Suprapubic skin (tissue), 4 donors: ENCODE data around the gene ARRB1. TPM values are rescaled to one million over a fixed set of nuclear protein-coding genes. Genes with fewer than 3 reads are reported as not detected.

Experiments
- DNase-seq, 2 donors: peaks; one replicate each; pipeline ENCODE4 v3.0.0-alpha.2; 2019; ENCODE audit warnings: low spot score in 2 of 2
- H3K27ac ChIP-seq: fragments of 200-600 bp; sonication (generic); one replicate; pipeline ENCODE4 v1.5.1; 2019
- H3K27me3 ChIP-seq: fragments of 200-600 bp; sonication (generic); one replicate; pipeline ENCODE4 v1.5.1; 2019
- H3K36me3 ChIP-seq: fragments of 200-600 bp; sonication (generic); one replicate; pipeline ENCODE4 v1.5.1; 2019
- H3K4me1 ChIP-seq: fragments of 200-600 bp; sonication (generic); one replicate; pipeline ENCODE4 v1.5.1; 2019
- H3K4me3 ChIP-seq: fragments of 200-600 bp; sonication (generic); one replicate; pipeline ENCODE4 v1.5.1; 2019; ENCODE audit warnings: mild to moderate bottlenecking
- H3K9me3 ChIP-seq: fragments of 200-600 bp; sonication (generic); one replicate; pipeline ENCODE4 v1.5.1; 2019
- EP300 ChIP-seq: sonication (generic); formaldehyde crosslinking; IDR thresholded peaks from one replicate; pipeline ENCODE4 v1.6.1; 2017; ENCODE audit warnings: antibody characterized with exemption
- POLR2A ChIP-seq, 2 donors: fragments of 450-650 bp; IDR thresholded peaks; one replicate each; pipeline ENCODE4 v1.6.1; 2017; ENCODE audit warnings: antibody characterized with exemption in 2 of 2, mild to moderate bottlenecking in 2 of 2, moderate library complexity in 2 of 2
- POLR2AphosphoS5 ChIP-seq, 3 donors: sonication (generic); formaldehyde crosslinking; IDR thresholded peaks; one replicate each; pipeline ENCODE4 v1.6.1; 2017; ENCODE audit warnings: antibody characterized with exemption in 3 of 3
- WGBS: methylation state at CpG from one replicate; pipeline ENCODE4 v1.1.5; 2018; 5-methylcytosine and 5-hydroxymethylcytosine counted together
- total RNA-seq, 4 donors: library from RNA; depleted of rRNA; stranded (reverse); fragments of >200 nt; gene quantifications; one replicate each; pipeline ENCODE4 v1.1.0, GENCODE V29; 2016
- TF ChIP-seq, protein P1 (sequence below), 2 donors: fragments of 200-600 bp in 1 of 2; fragments of 450-650 bp in 1 of 2; sonication (generic) in 1 of 2; IDR thresholded peaks; one replicate each; pipeline ENCODE4 v1.5.1; 2016 to 2019; ENCODE audit warnings: antibody characterized with exemption in 2 of 2, mild to moderate bottlenecking in 1 of 2, moderate library complexity in 1 of 2

The ARRB1 gene
- total RNA-seq, 4 donors from 2014 or later: 24.8 to 57.2 (median 38.4) TPM

DNA sequence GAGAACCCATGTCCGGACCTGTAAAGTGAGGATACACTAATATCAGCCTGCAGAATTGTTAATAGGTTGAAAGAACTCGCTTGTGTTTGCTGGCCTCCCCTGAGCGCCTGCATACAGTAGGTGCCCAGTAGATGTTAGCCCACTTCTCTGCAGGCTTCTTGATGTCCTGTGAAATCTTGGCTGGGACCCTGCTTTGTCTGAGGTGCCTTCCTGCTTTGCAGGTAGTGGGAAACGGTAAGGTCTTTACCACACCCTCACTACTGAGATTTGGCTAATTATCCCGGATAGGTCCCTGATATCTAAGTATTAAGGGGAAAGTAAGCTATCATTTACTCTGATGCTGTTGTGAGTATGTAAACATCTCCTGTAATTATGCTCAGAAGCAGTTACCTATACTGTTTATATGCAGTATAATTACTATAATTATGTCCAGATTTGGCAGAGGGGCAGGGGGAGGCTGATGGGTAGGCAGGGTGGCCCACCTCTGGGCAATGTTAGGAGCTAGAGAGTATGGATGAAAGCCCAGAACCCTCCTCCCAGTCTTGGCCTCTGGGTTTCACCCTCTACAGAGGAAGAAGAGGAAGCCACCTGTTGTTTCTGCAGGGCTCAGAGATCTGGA is 1.2 kb upstream of the ARRB1 start:
- peak overlapping the region; percentile 90 for H3K27ac ChIP-seq
- H3K27me3 ChIP-seq: no peaks in the 10 kb centered on the region
- no peak for TF ChIP-seq EP300
- TF ChIP-seq POLR2AphosphoS5 (IDR thresholded peaks at IDR 0.05): no peak
- TF ChIP-seq, protein P1, sequence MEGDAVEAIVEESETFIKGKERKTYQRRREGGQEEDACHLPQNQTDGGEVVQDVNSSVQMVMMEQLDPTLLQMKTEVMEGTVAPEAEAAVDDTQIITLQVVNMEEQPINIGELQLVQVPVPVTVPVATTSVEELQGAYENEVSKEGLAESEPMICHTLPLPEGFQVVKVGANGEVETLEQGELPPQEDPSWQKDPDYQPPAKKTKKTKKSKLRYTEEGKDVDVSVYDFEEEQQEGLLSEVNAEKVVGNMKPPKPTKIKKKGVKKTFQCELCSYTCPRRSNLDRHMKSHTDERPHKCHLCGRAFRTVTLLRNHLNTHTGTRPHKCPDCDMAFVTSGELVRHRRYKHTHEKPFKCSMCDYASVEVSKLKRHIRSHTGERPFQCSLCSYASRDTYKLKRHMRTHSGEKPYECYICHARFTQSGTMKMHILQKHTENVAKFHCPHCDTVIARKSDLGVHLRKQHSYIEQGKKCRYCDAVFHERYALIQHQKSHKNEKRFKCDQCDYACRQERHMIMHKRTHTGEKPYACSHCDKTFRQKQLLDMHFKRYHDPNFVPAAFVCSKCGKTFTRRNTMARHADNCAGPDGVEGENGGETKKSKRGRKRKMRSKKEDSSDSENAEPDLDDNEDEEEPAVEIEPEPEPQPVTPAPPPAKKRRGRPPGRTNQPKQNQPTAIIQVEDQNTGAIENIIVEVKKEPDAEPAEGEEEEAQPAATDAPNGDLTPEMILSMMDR (IDR thresholded peaks at IDR 0.05): no peak
- TF ChIP-seq POLR2A (IDR thresholded peaks at IDR 0.05): no peak
- no peaks in the 10 kb centered on the region for H3K9me3 ChIP-seq
- peaks cover 48% of the 10 kb centered on the region for H3K4me1 ChIP-seq
- H3K36me3 ChIP-seq: no peaks in the 10 kb centered on the region
- H3K4me3 ChIP-seq: peak overlapping the region; percentile 60
- DNase-seq: no peak
- 38% methylated on average over 5 of the region's 5 CpGs for WGBS

DNA sequence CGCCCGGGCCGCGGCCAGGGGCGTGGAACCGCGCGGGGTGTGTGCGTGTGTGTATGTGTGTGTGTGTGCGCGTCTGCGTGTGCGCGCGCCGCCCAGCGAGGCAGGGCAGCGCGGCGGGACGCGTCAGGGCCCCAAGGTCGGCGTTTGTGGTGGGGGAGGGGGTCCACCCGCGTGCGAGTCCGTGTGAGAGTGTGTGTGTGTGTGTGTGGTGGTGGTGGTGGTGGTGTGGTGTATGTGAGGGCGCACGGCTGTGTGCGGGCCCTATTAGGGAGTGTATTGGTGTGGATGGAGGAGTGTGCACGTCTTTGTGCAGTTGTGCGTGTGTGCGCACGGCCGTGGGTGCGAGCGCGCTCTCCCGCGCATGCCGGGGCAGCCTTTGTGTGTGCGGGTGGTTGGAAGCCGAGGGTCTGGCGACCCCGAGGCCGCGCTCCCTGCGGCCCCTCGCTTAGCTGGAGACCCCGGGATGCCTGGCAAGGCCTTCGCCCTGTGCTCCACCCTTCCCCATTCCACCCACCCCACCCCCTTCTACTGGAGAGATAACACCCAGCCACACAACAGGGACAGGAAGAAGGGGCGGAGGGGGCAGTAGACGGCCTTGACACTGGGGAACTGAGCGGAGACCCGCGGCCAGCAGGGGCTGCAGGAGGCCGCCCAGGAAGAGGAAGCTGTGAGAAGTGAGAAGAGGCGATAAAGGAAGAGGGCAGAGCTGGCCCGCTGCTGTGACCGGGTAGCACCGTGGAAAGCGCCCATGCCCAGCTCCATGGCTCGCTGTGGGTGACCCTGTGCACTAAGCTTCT is 528 bp upstream of the ARRB1 start:
- H3K27me3 ChIP-seq: no peaks in the 10 kb centered on the region
- peak overlapping the region; percentile 90 for H3K27ac ChIP-seq
- H3K36me3 ChIP-seq: no peaks in the 10 kb centered on the region
- peaks cover 55% of the 10 kb centered on the region for H3K4me1 ChIP-seq
- under 1% methylated on average over 24 of the region's 64 CpGs for WGBS
- no peaks in the 10 kb centered on the region for H3K9me3 ChIP-seq
- peak overlapping the region; percentile 60 for H3K4me3 ChIP-seq
- peak in 1 of 2 donors; percentile 81 for DNase-seq
- TF ChIP-seq POLR2AphosphoS5 (IDR thresholded peaks at IDR 0.05): peak in 1 of 3 donors; percentile 13
- TF ChIP-seq, protein P1 (IDR thresholded peaks at IDR 0.05): no peak

DNA sequence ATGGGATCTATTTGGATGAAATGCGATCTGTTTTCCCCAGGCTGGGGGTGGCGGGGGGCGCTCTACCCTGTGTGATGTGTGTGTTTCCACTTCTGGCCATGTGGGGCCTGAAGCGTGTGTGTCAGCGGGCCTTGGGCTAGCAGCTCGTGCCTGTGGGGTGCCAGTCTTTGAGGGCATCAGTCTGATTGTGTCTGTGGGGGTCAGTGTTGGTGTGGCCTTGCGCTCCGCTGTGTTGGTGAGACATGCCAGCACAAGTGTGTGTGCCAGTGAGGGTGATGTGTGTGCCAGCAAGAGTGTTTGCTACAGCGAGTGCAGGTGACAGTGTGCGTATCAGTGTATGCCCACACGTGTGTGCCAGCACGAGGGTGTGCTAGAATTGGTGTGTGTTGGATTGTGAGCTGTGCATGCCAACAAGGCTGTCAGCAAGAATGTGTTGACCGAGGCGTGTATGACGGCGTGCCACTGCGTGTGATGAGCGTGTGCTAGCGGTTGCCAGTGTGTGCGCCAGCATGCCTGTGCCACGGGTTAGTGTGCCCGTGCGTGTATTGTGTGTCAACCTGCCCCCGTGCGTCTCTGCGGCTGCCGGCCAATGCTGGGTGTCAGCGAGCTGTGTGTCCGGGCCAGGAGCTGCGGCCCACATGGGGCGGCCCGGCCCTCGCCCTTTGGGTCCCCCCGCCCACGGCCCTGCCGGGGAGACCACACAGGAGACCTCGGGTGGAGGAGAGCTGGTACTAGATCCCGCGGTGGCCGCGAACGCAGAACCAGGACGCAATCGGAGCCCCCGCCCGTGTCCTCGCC is 519 bp downstream of the ARRB1 start:
- Histone ChIP-seq H3K36me3 (no peaks in the 10 kb centered on the region), H3K9me3 (no peaks in the 10 kb centered on the region), H3K27me3 (no peaks in the 10 kb centered on the region), H3K4me3 (peak overlapping the region; percentile 60), H3K27ac (peak overlapping the region; percentile 90), H3K4me1 (peaks cover 65% of the 10 kb centered on the region)
- 27% methylated on average over 12 of the region's 47 CpGs for WGBS
- TF ChIP-seq POLR2A (IDR thresholded peaks at IDR 0.05) (no peak), POLR2AphosphoS5 (IDR thresholded peaks at IDR 0.05) (peak in 2 of 3 donors; percentile 15 to 25), EP300 (no peak)
- TF ChIP-seq, protein P1 (IDR thresholded peaks at IDR 0.05): no peak
- DNase-seq: peak in 1 of 2 donors; percentile 87

DNA sequence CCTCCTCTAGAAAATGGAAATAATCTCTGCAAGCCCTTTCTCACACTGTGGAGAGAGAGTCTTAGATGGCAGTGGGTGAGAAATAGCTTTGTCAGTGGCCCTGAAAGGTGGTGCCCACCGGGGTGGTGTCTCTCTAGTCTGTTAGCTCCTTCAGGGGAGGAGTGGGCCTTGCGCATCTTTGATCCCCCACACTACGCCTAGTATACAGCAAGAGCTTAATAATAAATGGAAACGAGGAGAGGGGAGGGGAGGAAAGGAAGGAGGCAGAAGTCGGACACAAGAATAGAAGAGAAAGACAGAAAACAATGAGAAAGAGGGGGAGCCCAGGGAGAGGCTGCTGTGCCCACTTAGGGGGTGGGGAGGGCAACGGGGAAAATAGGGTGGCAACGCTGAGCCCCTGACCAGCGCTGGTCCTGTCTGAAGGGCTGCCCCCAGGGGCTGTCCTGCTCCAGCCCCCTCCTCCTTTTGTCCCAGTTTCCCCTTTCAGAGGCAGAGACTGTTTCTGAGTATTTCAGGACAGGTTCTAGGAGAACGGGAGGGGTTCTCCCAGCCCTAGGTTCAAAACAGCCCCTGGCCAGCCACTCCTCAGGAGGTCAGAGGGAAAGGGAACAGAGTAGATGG is 1.2 kb downstream of the ARRB1 start:
- TF ChIP-seq EP300 (no peak), POLR2A (IDR thresholded peaks at IDR 0.05) (no peak), POLR2AphosphoS5 (IDR thresholded peaks at IDR 0.05) (no peak)
- TF ChIP-seq, protein P1 (IDR thresholded peaks at IDR 0.05): no peak
- no peaks in the 10 kb centered on the region for H3K36me3 ChIP-seq
- 50% methylated on average over 9 of the region's 9 CpGs for WGBS
- peak overlapping the region; percentile 90 for H3K27ac ChIP-seq
- no peak for DNase-seq
- peak overlapping the region; percentile 60 for H3K4me3 ChIP-seq
- H3K9me3 ChIP-seq: no peaks in the 10 kb centered on the region
- no peaks in the 10 kb centered on the region for H3K27me3 ChIP-seq
- peaks cover 72% of the 10 kb centered on the region for H3K4me1 ChIP-seq
